Chondrocyte (in vitro differentiated cells): Measurements from ENCODE around the gene TPPP3. TPM values are rescaled to one million over a fixed set of nuclear protein-coding genes. Genes with fewer than 3 reads are reported as not detected.

Experiments used
- DNase-seq: peaks from one replicate; pipeline ENCODE4 v3.0.0; 2021; ENCODE audit warnings: mixed read lengths, low spot score
- H3K27ac Mint-ChIP-seq: one replicate; pipeline ENCODE4 v1.8.0; 2021; ENCODE audit warnings: mild to moderate bottlenecking, moderate library complexity, mixed read lengths; ENCODE audit not compliant: unreplicated experiment
- H3K27me3 Mint-ChIP-seq: 2 replicates; pipeline ENCODE4 v1.8.0; 2021; ENCODE audit warnings: low read depth, mixed read lengths
- H3K36me3 Mint-ChIP-seq: 2 replicates; pipeline ENCODE4 v1.8.0; 2021; ENCODE audit warnings: low read depth, mixed read lengths
- H3K4me1 Mint-ChIP-seq: 2 replicates; pipeline ENCODE4 v1.8.0; 2021; ENCODE audit warnings: low read depth, mild to moderate bottlenecking, mixed read lengths
- H3K4me3 Mint-ChIP-seq: one replicate; pipeline ENCODE4 v1.8.0; 2021; ENCODE audit warnings: mild to moderate bottlenecking, moderate library complexity, mixed read lengths; ENCODE audit not compliant: unreplicated experiment
- H3K9me3 Mint-ChIP-seq: 2 replicates; pipeline ENCODE4 v1.8.0; 2021; ENCODE audit warnings: low read depth, mixed read lengths
- CTCF ChIP-seq: fragments of 200-600 bp; sonication (generic); IDR thresholded peaks from 2 replicates; pipeline ENCODE4 v1.5.0; 2021; ENCODE audit warnings: antibody characterized with exemption, mild to moderate bottlenecking, moderate library complexity
- total RNA-seq: library from RNA; stranded (reverse); gene quantifications from 3 replicates; pipeline ENCODE4 v1.2.1, GENCODE V29; 2021

Gene TPPP3
- total RNA-seq, 1 donor from 2014 or later: 2.7 TPM

GRCh38 chr16:67429053-67429798 lies 35.9 kb upstream of the TPPP3 start:
- H3K9me3 Mint-ChIP-seq: no peaks in the 10 kb centered on the region
- TF ChIP-seq CTCF: no peak
- H3K27ac Mint-ChIP-seq: no peak overlapping the region
- no peaks in the 10 kb centered on the region for H3K36me3 Mint-ChIP-seq
- peaks cover 12% of the 10 kb centered on the region for H3K4me1 Mint-ChIP-seq
- peaks cover 17% of the 10 kb centered on the region for H3K27me3 Mint-ChIP-seq
- no peak overlapping the region for H3K4me3 Mint-ChIP-seq
- no peak for DNase-seq

DNA sequence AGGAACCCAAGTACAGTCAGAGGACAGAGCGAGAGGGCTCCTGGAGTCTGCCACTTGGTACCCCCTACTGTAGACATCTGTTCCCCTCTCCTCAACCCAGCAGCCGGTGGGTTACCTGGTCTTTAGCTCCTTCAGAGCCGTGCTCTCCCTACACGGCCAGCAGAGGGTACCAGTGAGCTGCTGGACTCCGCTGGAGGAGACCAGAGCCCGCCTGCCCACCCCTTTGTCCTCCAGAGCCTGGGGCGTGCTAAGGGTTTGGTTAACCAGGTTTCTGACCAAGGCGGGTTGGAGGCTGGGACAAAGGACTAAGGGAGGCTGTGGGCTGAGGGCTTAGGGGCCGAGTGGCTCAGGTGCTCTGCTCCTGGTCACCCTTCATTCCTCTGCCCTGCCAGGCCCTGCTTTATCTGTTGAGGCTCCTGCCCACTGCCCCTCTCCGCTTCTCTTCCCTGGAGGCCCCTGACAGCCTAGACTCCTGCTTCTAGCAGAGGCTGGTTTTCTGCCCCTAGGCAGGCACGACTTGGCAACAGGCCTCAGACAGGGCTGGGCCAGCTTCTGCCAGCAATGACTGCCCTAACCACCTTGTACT lies 34.9 kb upstream of the TPPP3 start:
- peaks cover 20% of the 10 kb centered on the region for H3K4me1 Mint-ChIP-seq
- no peaks in the 10 kb centered on the region for H3K36me3 Mint-ChIP-seq
- no peaks in the 10 kb centered on the region for H3K9me3 Mint-ChIP-seq
- TF ChIP-seq CTCF: peak; percentile 88
- H3K27me3 Mint-ChIP-seq: peaks cover 17% of the 10 kb centered on the region
- no peak overlapping the region for H3K4me3 Mint-ChIP-seq
- peak; percentile 77 for DNase-seq
- H3K27ac Mint-ChIP-seq: no peak overlapping the region

- DNase-seq: no peak
- H3K4me1 Mint-ChIP-seq: peaks cover 20% of the 10 kb centered on the region
- H3K36me3 Mint-ChIP-seq: no peaks in the 10 kb centered on the region
- TF ChIP-seq CTCF: no peak
- peaks cover 17% of the 10 kb centered on the region for H3K27me3 Mint-ChIP-seq
- no peaks in the 10 kb centered on the region for H3K9me3 Mint-ChIP-seq
- no peak overlapping the region for H3K27ac Mint-ChIP-seq
- no peak overlapping the region for H3K4me3 Mint-ChIP-seq
Measured at GRCh38 chr16:67426950-67427349, 33.7 kb upstream of the TPPP3 start.

DNA sequence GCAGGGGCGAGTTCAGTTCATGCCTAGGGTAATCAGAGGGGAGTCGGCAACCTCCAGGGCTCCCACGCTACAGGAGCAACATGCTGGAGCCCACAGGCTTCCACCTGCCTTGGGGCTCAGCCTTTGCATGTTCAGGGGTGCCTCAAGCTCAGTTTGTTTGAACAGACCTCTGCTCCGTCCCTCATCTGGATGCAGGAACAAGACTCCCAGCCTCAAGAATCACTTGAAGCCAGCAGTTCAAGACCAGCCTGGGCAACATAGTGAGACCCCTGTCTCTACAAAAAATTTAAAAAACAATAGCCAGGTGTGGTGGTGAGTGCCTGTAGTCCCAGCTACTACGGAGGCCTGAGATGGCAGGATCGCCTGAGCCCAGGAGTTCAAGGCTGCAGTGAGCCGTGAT lies 32.7 kb upstream of the TPPP3 start:
- DNase-seq: no peak
- Mint-ChIP-seq H3K27me3 (peaks cover 17% of the 10 kb centered on the region), H3K27ac (no peak overlapping the region), H3K36me3 (no peaks in the 10 kb centered on the region), H3K4me1 (peaks cover 15% of the 10 kb centered on the region), H3K9me3 (no peaks in the 10 kb centered on the region), H3K4me3 (no peak overlapping the region)
- TF ChIP-seq CTCF: no peak

DNA sequence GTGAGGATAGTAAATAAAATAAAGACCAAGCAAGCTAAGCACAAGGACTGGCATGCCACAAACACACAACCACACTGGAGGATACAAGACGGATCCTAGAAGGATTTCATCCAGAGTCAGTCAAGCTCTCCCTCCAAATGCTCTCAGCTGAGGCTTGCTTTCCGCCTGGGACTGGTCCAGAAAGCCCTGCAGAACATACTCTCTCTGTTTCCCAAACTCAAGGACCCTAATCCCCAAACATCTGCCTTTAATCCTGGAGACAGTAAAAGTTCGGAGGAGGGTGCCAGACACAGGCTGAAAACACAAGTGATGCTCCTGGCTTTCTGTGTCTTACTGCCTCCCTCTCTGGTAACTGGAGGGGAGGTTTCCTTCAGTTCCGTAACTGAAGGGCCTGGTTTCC lies 32.3 kb upstream of the TPPP3 start:
- no peaks in the 10 kb centered on the region for H3K9me3 Mint-ChIP-seq
- no peak overlapping the region for H3K4me3 Mint-ChIP-seq
- H3K4me1 Mint-ChIP-seq: peaks cover 15% of the 10 kb centered on the region
- H3K27me3 Mint-ChIP-seq: peaks cover 17% of the 10 kb centered on the region
- H3K36me3 Mint-ChIP-seq: no peaks in the 10 kb centered on the region
- DNase-seq: no peak
- no peak for TF ChIP-seq CTCF
- no peak overlapping the region for H3K27ac Mint-ChIP-seq
